H9 (cell line): ENCODE results near the gene ISG20. TPM values are rescaled to one million over a fixed set of nuclear protein-coding genes. Genes with fewer than 3 reads are reported as not detected.

Experiments
- DNase-seq: peaks from one replicate; pipeline ENCODE4 v3.0.0-alpha.2; 2017
- H2AFZ ChIP-seq: one replicate; pipeline ENCODE4 v1.6.1; 2013; ENCODE audit warnings: mild to moderate bottlenecking, low read length, control low read depth, moderate library complexity
- H2AK5ac ChIP-seq: 2 replicates; pipeline ENCODE4 v1.6.1; 2013; ENCODE audit warnings: low read length, control low read depth, mixed read lengths; ENCODE audit not compliant: insufficient read length
- H2BK120ac ChIP-seq: one replicate; pipeline ENCODE4 v1.6.1; 2013; ENCODE audit warnings: low read depth, mild to moderate bottlenecking, low read length, control low read depth, inconsistent platforms; ENCODE audit not compliant: poor library complexity, severe bottlenecking
- H2BK12ac ChIP-seq: 2 replicates; pipeline ENCODE4 v1.6.1; 2013; ENCODE audit warnings: low read length, control low read depth, mixed read lengths, low read depth; ENCODE audit not compliant: insufficient read length
- H2BK15ac ChIP-seq: 2 replicates; pipeline ENCODE4 v1.6.1; 2013; ENCODE audit warnings: low read depth, low read length, control low read depth
- H2BK20ac ChIP-seq: one replicate; pipeline ENCODE4 v1.6.1; 2013; ENCODE audit warnings: low read depth, mild to moderate bottlenecking, low read length, control low read depth, inconsistent platforms; ENCODE audit not compliant: poor library complexity, severe bottlenecking
- H2BK5ac ChIP-seq: 2 replicates; pipeline ENCODE4 v1.6.1; 2013; ENCODE audit warnings: low read length, control low read depth, mixed read lengths; ENCODE audit not compliant: insufficient read length
- H3K14ac ChIP-seq: 2 replicates; pipeline ENCODE4 v1.6.1; 2013; ENCODE audit warnings: low read length, control low read depth; ENCODE audit not compliant: insufficient read depth
- H3K18ac ChIP-seq: 2 replicates; pipeline ENCODE4 v1.6.1; 2013; ENCODE audit warnings: low read depth, mild to moderate bottlenecking, mixed read lengths, low read length, control low read depth; ENCODE audit not compliant: insufficient read length
- H3K23ac ChIP-seq: 2 replicates; pipeline ENCODE4 v1.6.1; 2013; ENCODE audit warnings: low read length, control low read depth, mixed read lengths, low read depth; ENCODE audit not compliant: insufficient read length
- H3K23me2 ChIP-seq: 2 replicates; pipeline ENCODE4 v1.6.1; 2013; ENCODE audit warnings: low read depth, mild to moderate bottlenecking, mixed read lengths, low read length, control low read depth; ENCODE audit not compliant: insufficient read length, poor library complexity, severe bottlenecking
- H3K27ac ChIP-seq: 2 replicates; pipeline ENCODE4 v1.5.1; 2013; ENCODE audit warnings: low read length, control low read depth, mixed read lengths, low read depth; ENCODE audit not compliant: insufficient read length
- H3K27me3 ChIP-seq: 2 replicates; pipeline ENCODE4 v1.6.1; 2013; ENCODE audit warnings: low read length, control low read depth, inconsistent platforms; ENCODE audit not compliant: insufficient read depth
- H3K4ac ChIP-seq: 2 replicates; pipeline ENCODE4 v1.6.1; 2013; ENCODE audit warnings: low read depth, mild to moderate bottlenecking, control low read depth, inconsistent platforms, low read length, moderate library complexity
- H3K4me1 ChIP-seq: 2 replicates; pipeline ENCODE4 v1.6.1; 2013; ENCODE audit warnings: low read length, control low read depth, inconsistent platforms; ENCODE audit not compliant: insufficient read depth
- H3K4me2 ChIP-seq: 2 replicates; pipeline ENCODE4 v1.6.1; 2013; ENCODE audit warnings: low read length, control low read depth, mixed read lengths; ENCODE audit not compliant: insufficient read length, insufficient read depth
- H3K56ac ChIP-seq: 2 replicates; pipeline ENCODE4 v1.6.1; 2013; ENCODE audit warnings: low read depth, mild to moderate bottlenecking, mixed read lengths, low read length, control low read depth; ENCODE audit not compliant: insufficient read length
- H3K79me1 ChIP-seq: 2 replicates; pipeline ENCODE4 v1.6.1; 2013; ENCODE audit warnings: low read depth, mild to moderate bottlenecking, moderate library complexity, low read length, control low read depth, inconsistent platforms; ENCODE audit not compliant: insufficient read depth, poor library complexity, severe bottlenecking
- H3K79me2 ChIP-seq: 2 replicates; pipeline ENCODE4 v1.6.1; 2013; ENCODE audit warnings: low read length, control low read depth, inconsistent platforms; ENCODE audit not compliant: insufficient read depth
- H3K9ac ChIP-seq: 2 replicates; pipeline ENCODE4 v1.6.1; 2013; ENCODE audit warnings: low read length, control low read depth, mixed read lengths; ENCODE audit not compliant: insufficient read length; ENCODE audit errors: extremely low read depth
- H3K9me3 ChIP-seq: one replicate; pipeline ENCODE4 v1.6.1; 2013; ENCODE audit warnings: low read depth, low read length, inconsistent platforms; ENCODE audit not compliant: control insufficient read depth
- H3T11ph ChIP-seq: one replicate; pipeline ENCODE4 v1.6.1; 2013; ENCODE audit warnings: mild to moderate bottlenecking, low read length, control low read depth, inconsistent platforms
- H4K20me1 ChIP-seq: one replicate; pipeline ENCODE4 v1.6.1; 2013; ENCODE audit not compliant: control insufficient read depth, insufficient read length, insufficient read depth
- H4K5ac ChIP-seq: 2 replicates; pipeline ENCODE4 v1.6.1; 2013; ENCODE audit warnings: low read depth, mild to moderate bottlenecking, mixed read lengths, low read length, control low read depth; ENCODE audit not compliant: insufficient read length
- H4K8ac ChIP-seq: replicated peaks from 2 replicates; pipeline ENCODE4 v1.6.1; 2013; ENCODE audit warnings: low read length, control low read depth, mixed read lengths, low read depth; ENCODE audit not compliant: insufficient read length
- H4K91ac ChIP-seq: 2 replicates; pipeline ENCODE4 v1.6.1; 2013; ENCODE audit warnings: low read depth, mild to moderate bottlenecking, moderate library complexity, mixed read lengths, low read length, control low read depth; ENCODE audit not compliant: insufficient read length
- H3K27ac Mint-ChIP-seq, 3 experiments: 2 replicates in 2 of 3; 3 replicates in 1 of 3; pipeline ENCODE4 v1.8.0; 2020 to 2021; ENCODE audit warnings: mixed read lengths in 3 of 3, mild to moderate bottlenecking in 1 of 3, moderate library complexity in 1 of 3
- H3K27me3 Mint-ChIP-seq: 2 replicates; pipeline ENCODE4 v1.8.0; 2021; ENCODE audit warnings: low read depth, mild to moderate bottlenecking, moderate library complexity, mixed read lengths
- H3K36me3 Mint-ChIP-seq, 3 experiments: 2 replicates in 2 of 3; 3 replicates in 1 of 3; pipeline ENCODE4 v1.8.0; 2020 to 2021; ENCODE audit warnings: low read depth in 3 of 3, mixed read lengths in 3 of 3; ENCODE audit not compliant: insufficient read depth in 1 of 3
- H3K4me1 Mint-ChIP-seq, 2 experiments: 2 replicates each; pipeline ENCODE4 v1.8.0; 2020; ENCODE audit warnings: mixed read lengths in 2 of 2
- H3K4me3 Mint-ChIP-seq, 2 experiments: 2 replicates in 1 of 2; 3 replicates in 1 of 2; pipeline ENCODE4 v1.8.0; 2020 to 2021; ENCODE audit warnings: mild to moderate bottlenecking in 2 of 2, mixed read lengths in 2 of 2, moderate library complexity in 1 of 2
- H3K9me3 Mint-ChIP-seq, 2 experiments: 2 replicates in 1 of 2; 3 replicates in 1 of 2; pipeline ENCODE4 v1.8.0; 2020; ENCODE audit warnings: mild to moderate bottlenecking in 2 of 2, mixed read lengths in 2 of 2, moderate library complexity in 1 of 2
- WGBS: extraction: QIAGEN DNeasy Blood & Tissue Kit; methylation state at CpG from one replicate; pipeline ENCODE4 v1.1.7; 2013; ENCODE audit warnings: missing lambda C conversion rate, low lambda C conversion rate, mixed read lengths; ENCODE audit not compliant: insufficient read length; ENCODE audit errors: extremely low coverage; 5-methylcytosine and 5-hydroxymethylcytosine counted together
- total RNA-seq: library from RNA; stranded (reverse); gene quantifications from 2 replicates; pipeline ENCODE4 v1.2.1, GENCODE V29; 2021
- TF ChIP-seq, protein P1 (sequence below): fragments of 200-600 bp; sonication (generic); conservative IDR thresholded peaks from 3 replicates; pipeline ENCODE4 v1.8.0; 2021; ENCODE audit warnings: antibody characterized with exemption, mild to moderate bottlenecking

Gene ISG20
- total RNA-seq, 1 experiment from 2014 or later = 7.4 TPM

DNA sequence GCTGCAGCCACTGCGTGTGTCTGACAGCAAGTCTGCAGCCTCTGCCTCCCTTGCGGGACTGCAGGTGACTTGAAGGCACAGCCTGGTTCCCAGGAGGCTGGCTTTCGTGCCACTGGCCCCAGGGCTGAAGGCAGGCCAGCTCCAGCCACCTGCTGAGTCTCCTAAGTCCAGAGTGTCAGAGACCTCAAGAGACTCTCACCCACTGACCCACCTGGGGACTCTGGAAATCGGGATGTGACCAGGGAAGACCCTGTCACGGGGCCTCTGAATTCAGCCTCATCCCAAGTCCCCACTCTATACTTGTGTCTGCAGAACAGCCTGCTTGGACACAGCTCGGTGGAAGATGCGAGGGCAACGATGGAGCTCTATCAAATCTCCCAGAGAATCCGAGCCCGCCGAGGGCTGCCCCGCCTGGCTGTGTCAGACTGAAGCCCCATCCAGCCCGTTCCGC lies 16.3 kb downstream of the ISG20 start:
- Histone ChIP-seq H4K20me1 (peaks cover 2% of the 10 kb centered on the region), H3K4ac (no peak overlapping the region), H2AK5ac (no peak overlapping the region), H3K27ac (no peak overlapping the region), H2BK12ac (no peak overlapping the region), H3K18ac (no peak overlapping the region), H2BK15ac (no peak overlapping the region), H2BK5ac (no peak overlapping the region), H3K27me3 (no peaks in the 10 kb centered on the region), H3K23ac (no peak overlapping the region), H2BK20ac (no peak overlapping the region), H3K4me1 (no peaks in the 10 kb centered on the region; the same call in 1 of the 2 replicates), H3K79me1 (no peaks in the 10 kb centered on the region), H3K23me2 (no peaks in the 10 kb centered on the region), H3K9me3 (no peaks in the 10 kb centered on the region), H3K4me2 (no peak overlapping the region), H3K14ac (no peak overlapping the region; the same call in 1 of the 2 replicates), H2AFZ (no peak overlapping the region), H3K79me2 (no peaks in the 10 kb centered on the region), H3T11ph (no peak overlapping the region), H4K8ac (no peak overlapping the region), H4K5ac (no peak overlapping the region), H3K56ac (no peak overlapping the region), H3K9ac (no peak overlapping the region), H4K91ac (no peak overlapping the region), H2BK120ac (no peak overlapping the region)
- WGBS = no CpG with 5 or more reads among the region's 14 CpGs
- Mint-ChIP-seq H3K27me3 (peaks cover 2% of the 10 kb centered on the region; the same call in 1 of the 2 replicates), H3K4me3 (no peak overlapping the region), H3K27ac (0 out of 7 replicates have a peak overlapping the region, but pooled peaks of 1 of the 3 experiments have one; percentile 55), H3K4me1 (peaks cover 24 to 28% of the 10 kb centered on the region in 2 experiments), H3K36me3 (no peaks in the 10 kb centered on the region), H3K9me3 (no peaks in the 10 kb centered on the region)
- DNase-seq = no peak
- TF ChIP-seq, protein P1, sequence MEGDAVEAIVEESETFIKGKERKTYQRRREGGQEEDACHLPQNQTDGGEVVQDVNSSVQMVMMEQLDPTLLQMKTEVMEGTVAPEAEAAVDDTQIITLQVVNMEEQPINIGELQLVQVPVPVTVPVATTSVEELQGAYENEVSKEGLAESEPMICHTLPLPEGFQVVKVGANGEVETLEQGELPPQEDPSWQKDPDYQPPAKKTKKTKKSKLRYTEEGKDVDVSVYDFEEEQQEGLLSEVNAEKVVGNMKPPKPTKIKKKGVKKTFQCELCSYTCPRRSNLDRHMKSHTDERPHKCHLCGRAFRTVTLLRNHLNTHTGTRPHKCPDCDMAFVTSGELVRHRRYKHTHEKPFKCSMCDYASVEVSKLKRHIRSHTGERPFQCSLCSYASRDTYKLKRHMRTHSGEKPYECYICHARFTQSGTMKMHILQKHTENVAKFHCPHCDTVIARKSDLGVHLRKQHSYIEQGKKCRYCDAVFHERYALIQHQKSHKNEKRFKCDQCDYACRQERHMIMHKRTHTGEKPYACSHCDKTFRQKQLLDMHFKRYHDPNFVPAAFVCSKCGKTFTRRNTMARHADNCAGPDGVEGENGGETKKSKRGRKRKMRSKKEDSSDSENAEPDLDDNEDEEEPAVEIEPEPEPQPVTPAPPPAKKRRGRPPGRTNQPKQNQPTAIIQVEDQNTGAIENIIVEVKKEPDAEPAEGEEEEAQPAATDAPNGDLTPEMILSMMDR = no peak
